OCI-LY3 (cell line): ENCODE data around the gene ARHGAP23.

Experiments used
- H2AFZ ChIP-seq: fragments of 200-600, 300-600 bp; shearing (Covaris generic); 2 replicates; pipeline ENCODE4 v1.6.0; 2014; ENCODE audit warnings: antibody characterized with exemption, low read depth, low read length
- H3K27ac ChIP-seq: fragments of 200-600, 300-600 bp; sonication (generic); 2 replicates; pipeline ENCODE4 v1.5.1; 2014; ENCODE audit warnings: mild to moderate bottlenecking, low read length, moderate library complexity, mixed read lengths
- H3K27me3 ChIP-seq: fragments of 200-600, 300-600 bp; sonication (generic); 2 replicates; pipeline ENCODE4 v1.6.1; 2014; ENCODE audit warnings: low read depth, low read length, mixed read lengths
- H3K36me3 ChIP-seq: fragments of 200-600, 300-600 bp; sonication (generic); replicated peaks from 2 replicates; pipeline ENCODE3; 2014; ENCODE audit warnings: low read depth, low read length, mixed read lengths
- H3K4me1 ChIP-seq: fragments of 300-600, 200-600 bp; sonication (generic); 2 replicates; pipeline ENCODE4 v1.6.1; 2014; ENCODE audit warnings: low read length, mixed read lengths
- H3K4me2 ChIP-seq: fragments of 200-600, 300-600 bp; sonication (generic); 2 replicates; pipeline ENCODE4 v1.6.1; 2014; ENCODE audit warnings: low read length, mixed read lengths
- H3K4me3 ChIP-seq: fragments of 300-600, 200-600 bp; sonication (generic); 2 replicates; pipeline ENCODE4 v1.5.1; 2014; ENCODE audit warnings: antibody characterized with exemption, mild to moderate bottlenecking, low read length, moderate library complexity
- H3K79me2 ChIP-seq: fragments of 300-600, 200-600 bp; shearing (Covaris generic); 2 replicates; pipeline ENCODE4 v1.6.1; 2014; ENCODE audit warnings: mild to moderate bottlenecking, low read length, mixed read lengths
- H3K9ac ChIP-seq: fragments of 300-600, 200-600 bp; shearing (Covaris generic); 2 replicates; pipeline ENCODE4 v1.6.0; 2014; ENCODE audit warnings: mild to moderate bottlenecking, low read length, moderate library complexity
- H3K9me3 ChIP-seq: fragments of 200-600, 300-600 bp; shearing (Covaris generic); 2 replicates; pipeline ENCODE4 v1.6.1; 2014; ENCODE audit warnings: low read length, mixed read lengths; ENCODE audit not compliant: insufficient read depth
- H4K20me1 ChIP-seq: fragments of 200-600, 300-600 bp; sonication (generic); 2 replicates; pipeline ENCODE4 v1.6.1; 2016; ENCODE audit warnings: low read length, mixed read lengths; ENCODE audit not compliant: insufficient read depth
- CTCF ChIP-seq: fragments of 200-600, 300-600 bp; sonication (generic); IDR thresholded peaks from 2 replicates; pipeline ENCODE4 v1.5.1; 2014; ENCODE audit warnings: antibody characterized with exemption, low read length, low read depth
- EZH2phosphoT487 ChIP-seq: fragments of 200-600 bp; shearing (Covaris generic); IDR thresholded peaks from 2 replicates; pipeline ENCODE4 v1.6.1; 2018; ENCODE audit warnings: antibody characterized with exemption, mixed run types, low read depth

The ARHGAP23 gene

DNA sequence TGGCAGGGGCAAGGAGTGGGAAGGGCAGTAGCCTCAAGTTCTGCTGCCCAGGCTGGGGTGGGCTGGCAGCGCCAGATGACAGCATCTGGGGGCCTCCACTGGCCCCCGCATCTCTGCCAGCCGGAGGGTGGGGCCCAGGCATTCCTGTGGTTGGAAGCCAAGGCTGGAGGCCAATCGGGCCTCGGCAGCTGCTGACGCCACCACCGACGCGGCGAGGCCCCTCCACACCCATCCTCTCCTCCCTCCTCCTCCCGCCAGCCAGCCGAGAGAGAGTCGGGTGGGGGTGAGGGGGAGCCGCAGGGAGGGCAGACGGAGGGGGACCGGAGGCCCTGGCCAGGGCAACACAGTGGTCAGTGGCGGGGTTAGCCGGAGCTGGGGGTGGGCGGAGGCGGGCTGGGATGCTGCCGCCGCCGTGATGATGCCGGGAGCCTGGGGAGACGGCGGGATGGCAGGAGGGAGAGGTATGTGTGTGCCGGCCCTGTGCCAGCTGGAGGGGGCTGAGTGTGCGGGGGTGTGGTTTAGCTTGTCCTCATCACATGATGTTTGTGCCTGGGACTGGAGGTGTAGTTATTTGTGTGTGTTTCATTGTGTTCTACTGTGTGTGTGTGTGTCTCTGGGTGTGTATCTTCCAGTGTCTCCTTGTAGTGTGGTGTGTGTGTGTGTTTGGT is 36.6 kb downstream of the ARHGAP23 start:
- no peak overlapping the region for H3K4me3 ChIP-seq
- H3K36me3 ChIP-seq, result no peaks in the 10 kb centered on the region
- H4K20me1 ChIP-seq, result no peaks in the 10 kb centered on the region
- no peaks in the 10 kb centered on the region for H3K9me3 ChIP-seq
- H2AFZ ChIP-seq, result no peak overlapping the region
- H3K27ac ChIP-seq, result no peak overlapping the region
- no peaks in the 10 kb centered on the region for H3K27me3 ChIP-seq
- no peak overlapping the region for H3K4me2 ChIP-seq
- H3K79me2 ChIP-seq, result no peaks in the 10 kb centered on the region
- no peak overlapping the region for H3K9ac ChIP-seq
- TF ChIP-seq EZH2phosphoT487, result no peak
- no peak for TF ChIP-seq CTCF
- no peaks in the 10 kb centered on the region for H3K4me1 ChIP-seq

DNA sequence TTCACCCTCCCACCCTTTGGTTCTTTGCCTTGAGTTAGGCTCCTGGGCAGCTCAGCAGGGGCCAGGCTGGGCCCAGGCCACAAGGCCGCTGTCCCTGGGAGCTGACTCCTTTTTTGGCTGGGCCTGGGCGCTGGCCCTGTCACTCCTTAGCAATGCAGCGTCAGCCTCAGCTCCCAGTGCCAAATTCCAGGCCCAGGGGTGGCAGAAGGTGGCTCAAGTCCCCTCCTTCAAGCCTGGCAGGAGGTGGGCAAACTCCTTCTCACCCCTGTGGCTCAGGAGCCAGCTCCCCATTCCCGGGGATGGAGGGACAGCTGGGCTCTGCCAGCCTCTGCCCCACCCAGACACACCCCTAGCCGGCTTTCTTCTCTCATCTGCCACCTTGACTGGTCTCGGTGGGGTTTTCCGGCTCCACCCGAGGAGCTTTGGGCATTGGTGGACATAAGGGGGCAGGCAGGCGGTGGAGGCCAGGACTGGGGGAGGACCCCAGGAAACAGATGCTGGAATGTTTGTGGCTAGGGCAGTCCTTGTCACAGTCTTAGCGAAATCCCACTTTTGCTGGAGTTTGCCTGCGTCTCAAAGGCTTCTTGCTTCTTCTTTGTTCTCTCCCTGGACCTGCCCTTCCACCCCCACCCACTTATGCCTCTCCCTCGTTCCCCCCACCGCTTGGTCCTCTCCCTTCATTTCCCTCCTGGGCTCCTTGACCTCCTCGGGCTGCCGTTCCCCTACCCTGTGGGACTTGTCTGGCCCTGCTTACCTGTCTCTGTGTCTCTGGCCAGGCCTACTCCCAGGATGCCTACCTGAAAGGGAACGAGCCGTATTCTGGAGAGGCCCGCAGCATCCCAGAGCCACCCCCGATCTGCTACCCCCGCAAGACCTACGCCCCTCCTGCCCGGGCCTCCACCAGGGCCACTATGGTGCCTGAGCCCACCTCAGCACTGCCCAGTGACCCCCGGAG is 37.4 kb downstream of the ARHGAP23 start:
- no peak overlapping the region for H3K4me3 ChIP-seq
- H3K36me3 ChIP-seq, result no peaks in the 10 kb centered on the region
- H4K20me1 ChIP-seq, result no peaks in the 10 kb centered on the region

GRCh38 chr17:38466346-38467315 is 38.4 kb downstream of the ARHGAP23 start:
- H3K36me3 ChIP-seq, result no peaks in the 10 kb centered on the region
- H2AFZ ChIP-seq, result no peak overlapping the region
- no peaks in the 10 kb centered on the region for H3K79me2 ChIP-seq
- H3K9ac ChIP-seq, result no peak overlapping the region
- no peaks in the 10 kb centered on the region for H3K27me3 ChIP-seq
- H3K4me1 ChIP-seq, result no peaks in the 10 kb centered on the region
- H3K4me2 ChIP-seq, result no peak overlapping the region
- H3K9me3 ChIP-seq, result no peaks in the 10 kb centered on the region
- TF ChIP-seq CTCF, result no peak
- no peaks in the 10 kb centered on the region for H4K20me1 ChIP-seq
- no peak overlapping the region for H3K4me3 ChIP-seq
- H3K27ac ChIP-seq, result no peak overlapping the region

More for the DNA sequence above, 37.4 kb downstream of the ARHGAP23 start:
- H3K9me3 ChIP-seq, result no peaks in the 10 kb centered on the region
- H3K27me3 ChIP-seq, result no peaks in the 10 kb centered on the region
- TF ChIP-seq EZH2phosphoT487 (no peak), CTCF (no peak)
- H3K4me1 ChIP-seq, result no peaks in the 10 kb centered on the region
- H3K79me2 ChIP-seq, result no peaks in the 10 kb centered on the region
- no peak overlapping the region for H3K27ac ChIP-seq
- H3K4me2 ChIP-seq, result no peak overlapping the region
- H3K9ac ChIP-seq, result no peak overlapping the region
- no peak overlapping the region for H2AFZ ChIP-seq
